Subcutaneous abdominal adipose tissue (tissue), 5 donors: Measurements from ENCODE around the gene NAPSA.
"Not testable (repeated sequence)": the region's sequence is repeated elsewhere in the genome, so short reads cannot be mapped to it uniquely, and the experiment has no call there.

Experiments used
- H3K27ac ChIP-seq: one replicate; pipeline ENCODE4 v1.7.0; 2013; ENCODE audit warnings: low read depth, mild to moderate bottlenecking, inconsistent platforms, low read length, moderate library complexity
- H3K27me3 ChIP-seq, 5 donors: one replicate each; pipeline ENCODE4 v1.7.0; 2013; ENCODE audit warnings: low read length in 5 of 5, inconsistent platforms in 1 of 5; ENCODE audit not compliant: control insufficient read depth in 5 of 5, insufficient read depth in 4 of 5
- H3K36me3 ChIP-seq, 5 donors: one replicate each; pipeline ENCODE4 v1.7.0; 2013; ENCODE audit warnings: low read length in 5 of 5; ENCODE audit not compliant: control insufficient read depth in 5 of 5, insufficient read depth in 5 of 5
- H3K4me1 ChIP-seq, 5 donors: one replicate each; pipeline ENCODE4 v1.7.0; 2013; ENCODE audit warnings: low read length in 5 of 5, mild to moderate bottlenecking in 3 of 5, moderate library complexity in 1 of 5; ENCODE audit not compliant: control insufficient read depth in 5 of 5, insufficient read depth in 5 of 5
- H3K4me3 ChIP-seq, 5 donors: one replicate each; pipeline ENCODE4 v1.7.0; 2013; ENCODE audit warnings: low read length in 5 of 5, low read depth in 1 of 5
- H3K9ac ChIP-seq, 5 donors: one replicate each; pipeline ENCODE4 v1.7.0; 2013; ENCODE audit warnings: low read length in 5 of 5, mild to moderate bottlenecking in 4 of 5, moderate library complexity in 3 of 5
- H3K9me3 ChIP-seq, 5 donors: one replicate each; pipeline ENCODE4 v1.7.0; 2013; ENCODE audit warnings: low read length in 5 of 5; ENCODE audit not compliant: control insufficient read depth in 5 of 5
- donor health status: healthy.
- donor health status: healthy.
- donor health status: healthy.
- donor health status: healthy.
- donor health status: healthy.

NAPSA gene

DNA sequence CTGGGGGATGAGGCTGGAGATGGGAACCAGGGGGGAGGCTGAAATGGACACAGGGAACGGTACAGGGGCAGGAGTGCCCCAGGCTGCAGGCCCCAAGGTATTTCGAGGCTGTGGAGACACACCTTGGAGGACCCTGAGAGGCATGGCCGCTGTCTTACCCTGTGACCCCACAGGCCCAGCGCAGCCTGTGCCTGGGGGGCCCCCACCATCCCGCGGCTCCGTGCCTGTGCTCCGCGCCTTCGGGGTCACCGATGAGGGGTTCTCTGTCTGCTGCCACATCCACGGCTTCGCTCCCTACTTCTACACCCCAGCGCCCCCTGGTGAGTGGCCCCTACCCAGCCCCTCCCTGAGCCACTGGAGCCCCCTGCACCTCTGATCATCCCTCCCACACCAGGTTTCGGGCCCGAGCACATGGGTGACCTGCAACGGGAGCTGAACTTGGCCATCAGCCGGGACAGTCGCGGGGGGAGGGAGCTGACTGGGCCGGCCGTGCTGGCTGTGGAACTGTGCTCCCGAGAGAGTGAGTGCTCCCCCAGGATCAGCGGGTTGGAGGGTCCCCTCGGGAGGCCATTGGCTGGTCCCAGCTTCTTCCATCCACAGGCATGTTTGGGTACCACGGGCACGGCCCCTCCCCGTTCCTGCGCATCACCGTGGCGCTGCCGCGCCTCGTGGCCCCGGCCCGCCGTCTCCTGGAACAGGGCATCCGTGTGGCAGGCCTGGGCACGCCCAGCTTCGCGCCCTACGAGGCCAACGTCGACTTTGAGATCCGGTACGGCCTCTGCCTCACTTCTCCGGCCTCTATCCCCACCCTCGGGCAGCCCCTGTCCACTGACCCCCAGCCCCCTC, 36.4 kb upstream of the NAPSA start:
- no peak overlapping the region for H3K4me3 ChIP-seq
- H3K4me1 ChIP-seq: no peaks in the 10 kb centered on the region
- H3K9ac ChIP-seq: no peak overlapping the region
- peaks cover 0 to 47% (median 23%) of the 10 kb centered on the region in 5 donors for H3K36me3 ChIP-seq
- H3K27me3 ChIP-seq: no peaks in the 10 kb centered on the region
- no peak overlapping the region for H3K27ac ChIP-seq
- no peaks in the 10 kb centered on the region for H3K9me3 ChIP-seq

DNA sequence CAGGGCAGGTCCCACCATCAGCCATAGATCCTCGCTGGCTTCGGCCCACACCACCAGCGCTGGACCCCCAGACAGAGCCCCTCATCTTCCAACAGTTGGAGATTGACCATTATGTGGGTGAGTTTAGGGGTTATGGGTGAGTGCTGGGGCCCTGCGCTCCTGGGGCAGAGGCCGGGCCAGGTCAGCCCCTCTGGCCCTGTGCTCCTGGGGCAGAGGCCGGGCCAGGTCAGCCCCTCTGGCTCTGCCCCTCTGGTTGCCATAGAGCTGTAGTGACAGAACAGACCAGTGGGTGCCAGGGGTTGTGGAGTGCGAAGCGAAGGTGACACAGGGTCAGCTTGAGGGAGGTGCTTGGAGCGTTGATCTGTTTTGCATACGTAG, 33.9 kb upstream of the NAPSA start:
- Histone ChIP-seq H3K27me3 (no peaks in the 10 kb centered on the region), H3K9me3 (no peaks in the 10 kb centered on the region), H3K4me1 (no peaks in the 10 kb centered on the region), H3K9ac (no peak overlapping the region), H3K27ac (no peak overlapping the region), H3K4me3 (no peak overlapping the region), H3K36me3 (peaks cover 0 to 37% (median 23%) of the 10 kb centered on the region in 5 donors)

DNA sequence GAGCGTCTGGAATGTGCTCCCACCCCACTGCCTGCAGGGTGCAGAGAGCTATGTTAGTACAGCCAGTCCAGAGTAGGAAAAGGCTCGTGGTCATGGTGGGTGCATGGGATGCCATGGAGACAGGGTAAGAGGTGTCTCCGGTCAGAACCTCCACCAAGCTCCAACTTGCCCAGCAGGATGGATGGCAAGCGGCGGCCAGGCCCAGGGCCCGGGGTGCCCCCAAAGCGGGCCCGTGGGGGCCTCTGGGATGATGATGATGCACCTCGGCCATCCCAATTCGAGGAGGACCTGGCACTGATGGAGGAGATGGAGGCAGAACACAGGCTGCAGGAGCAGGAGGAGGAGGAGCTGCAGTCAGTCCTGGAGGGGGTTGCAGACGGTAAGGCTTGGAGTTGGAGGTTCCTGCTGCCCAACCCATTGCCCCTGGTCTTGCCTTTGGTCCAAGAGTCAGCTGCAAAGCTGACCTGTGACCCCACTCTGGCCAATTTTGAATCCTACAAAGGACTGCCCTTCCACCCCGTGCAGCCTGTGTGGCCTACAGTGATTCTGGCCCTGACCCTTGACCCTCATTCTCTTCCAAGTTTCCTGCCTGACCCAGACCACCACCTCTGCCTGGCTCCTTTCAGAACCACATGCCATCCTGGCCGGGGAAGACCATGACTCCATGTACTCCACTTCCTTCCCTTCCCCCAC, 33.4 kb upstream of the NAPSA start:
- H3K4me1 ChIP-seq: no peaks in the 10 kb centered on the region
- no peak overlapping the region for H3K9ac ChIP-seq
- H3K4me3 ChIP-seq: no peak overlapping the region
- peaks cover 0 to 34% (median 20%) of the 10 kb centered on the region in 5 donors for H3K36me3 ChIP-seq
- no peak overlapping the region for H3K27ac ChIP-seq
- H3K27me3 ChIP-seq: no peaks in the 10 kb centered on the region
- H3K9me3 ChIP-seq: no peaks in the 10 kb centered on the region

DNA sequence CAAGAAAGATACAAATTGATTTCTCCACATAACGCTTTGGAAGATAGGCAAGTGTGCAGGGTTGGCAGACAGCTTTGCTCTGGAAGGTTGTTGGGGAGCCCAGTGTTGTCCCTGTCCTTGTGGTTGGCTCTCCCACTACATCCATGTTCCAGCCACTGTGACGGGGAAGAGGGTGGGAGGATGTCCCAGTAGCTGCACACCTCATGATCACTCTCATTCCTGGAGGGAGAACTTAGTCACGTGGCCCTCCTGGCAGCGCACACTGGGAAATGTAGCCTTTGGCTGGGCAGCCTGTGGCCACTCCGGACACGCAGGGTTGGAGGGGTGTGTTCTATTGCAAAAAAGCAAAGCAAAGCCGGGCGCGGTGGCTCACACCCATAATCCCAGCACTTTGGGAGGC, 28.6 kb upstream of the NAPSA start:
- H3K4me3 ChIP-seq: no peak overlapping the region
- H3K9ac ChIP-seq: no peak overlapping the region
- H3K27ac ChIP-seq: no peak overlapping the region
- no peaks in the 10 kb centered on the region for H3K27me3 ChIP-seq
- no peaks in the 10 kb centered on the region for H3K4me1 ChIP-seq
- no peaks in the 10 kb centered on the region for H3K9me3 ChIP-seq
- H3K36me3 ChIP-seq: peaks cover 0 to 5% (median 0%) of the 10 kb centered on the region in 5 donors

GRCh38 chr19:50393589-50393988, 28.1 kb upstream of the NAPSA start:
- Histone ChIP-seq H3K36me3 (peaks cover 0 to 2% (median 0%) of the 10 kb centered on the region in 5 donors), H3K4me3 (no peak overlapping the region), H3K27me3 (no peaks in the 10 kb centered on the region), H3K4me1 (no peaks in the 10 kb centered on the region), H3K9me3 (no peaks in the 10 kb centered on the region), H3K27ac (no peak overlapping the region), H3K9ac (no peak overlapping the region)

- no peak overlapping the region for H3K9ac ChIP-seq
- no peak overlapping the region for H3K27ac ChIP-seq
- H3K4me1 ChIP-seq: no peaks in the 10 kb centered on the region
- H3K4me3 ChIP-seq: no peak overlapping the region
- H3K36me3 ChIP-seq: peaks cover 0 to 3% (median 0%) of the 10 kb centered on the region in 5 donors
- H3K27me3 ChIP-seq: no peaks in the 10 kb centered on the region
- H3K9me3 ChIP-seq: no peaks in the 10 kb centered on the region
Observed at GRCh38 chr19:50392759-50393158, 27.3 kb upstream of the NAPSA start.

DNA sequence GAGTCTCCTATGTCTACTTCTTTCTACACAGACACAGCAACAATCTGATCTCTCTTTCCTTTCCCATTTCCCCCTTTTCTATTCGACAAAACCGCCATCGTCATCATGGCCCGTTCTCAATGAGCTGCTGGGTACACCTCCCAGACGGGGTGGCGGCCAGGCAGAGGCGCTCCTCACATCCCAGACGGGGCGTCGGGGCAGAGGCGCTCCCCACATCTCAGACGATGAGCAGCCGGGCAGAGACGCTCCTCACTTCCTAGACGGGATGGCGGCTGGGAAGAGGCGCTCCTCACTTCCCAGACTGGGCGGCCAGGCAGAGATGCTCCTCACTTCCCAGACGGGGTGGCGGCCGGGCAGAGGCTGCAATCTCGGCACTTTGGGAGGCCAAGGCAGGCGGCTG, 25.5 kb upstream of the NAPSA start:
- H3K9ac ChIP-seq, H3K9me3 ChIP-seq, H3K27ac ChIP-seq, H3K36me3 ChIP-seq, H3K27me3 ChIP-seq, H3K4me1 ChIP-seq, H3K4me3 ChIP-seq: not testable (repeated sequence)

DNA sequence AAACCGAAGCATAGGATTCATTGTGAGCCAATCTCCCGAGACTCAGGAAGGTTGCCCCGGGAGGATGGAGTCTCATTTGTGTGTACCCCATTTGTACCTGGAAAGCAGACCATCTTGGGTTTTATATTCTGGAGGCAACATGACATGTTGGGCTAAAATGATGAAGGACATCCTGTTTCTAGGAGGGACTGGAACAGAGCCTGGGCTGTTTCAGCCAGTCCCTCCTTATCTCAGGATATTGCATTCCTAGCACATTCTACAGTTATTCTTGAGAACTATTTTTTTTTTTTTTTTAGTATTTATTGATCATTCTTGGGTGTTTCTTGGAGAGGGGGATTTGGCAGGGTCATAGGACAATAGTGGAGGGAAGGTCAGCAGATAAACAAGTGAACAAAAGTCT, 24.9 kb upstream of the NAPSA start:
- not testable (repeated sequence) for H3K4me3 ChIP-seq, H3K9ac ChIP-seq, H3K27ac ChIP-seq, H3K27me3 ChIP-seq, H3K9me3 ChIP-seq, H3K36me3 ChIP-seq, H3K4me1 ChIP-seq

DNA sequence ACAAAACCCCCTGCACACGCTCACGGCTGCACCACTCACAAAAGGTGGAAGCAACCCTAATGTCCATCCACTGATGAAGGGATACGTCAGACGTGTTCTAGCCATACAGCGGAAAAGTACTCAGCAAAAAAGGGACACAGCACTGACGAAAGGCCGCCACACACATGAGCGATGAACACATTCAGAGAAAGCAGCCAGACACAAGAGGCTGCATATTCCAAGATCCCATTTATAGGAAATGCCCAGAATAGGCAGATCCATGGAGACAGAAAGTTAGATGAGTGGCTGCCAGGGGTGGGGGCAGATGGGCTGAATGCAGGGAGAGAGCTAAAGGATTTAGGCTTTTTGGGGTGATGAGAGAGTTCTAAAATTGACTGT, 22.4 kb upstream of the NAPSA start:
- Histone ChIP-seq H3K4me1 (peaks cover 6 to 28% (median 19%) of the 10 kb centered on the region in 5 donors), H3K9me3 (no peaks in the 10 kb centered on the region), H3K27ac (no peak overlapping the region), H3K36me3 (peaks cover 0 to 5% (median 0%) of the 10 kb centered on the region in 5 donors), H3K27me3 (no peaks in the 10 kb centered on the region), H3K9ac (no peak overlapping the region), H3K4me3 (peak overlapping the region in 2 of 5 donors; percentile 28 to 30)

DNA sequence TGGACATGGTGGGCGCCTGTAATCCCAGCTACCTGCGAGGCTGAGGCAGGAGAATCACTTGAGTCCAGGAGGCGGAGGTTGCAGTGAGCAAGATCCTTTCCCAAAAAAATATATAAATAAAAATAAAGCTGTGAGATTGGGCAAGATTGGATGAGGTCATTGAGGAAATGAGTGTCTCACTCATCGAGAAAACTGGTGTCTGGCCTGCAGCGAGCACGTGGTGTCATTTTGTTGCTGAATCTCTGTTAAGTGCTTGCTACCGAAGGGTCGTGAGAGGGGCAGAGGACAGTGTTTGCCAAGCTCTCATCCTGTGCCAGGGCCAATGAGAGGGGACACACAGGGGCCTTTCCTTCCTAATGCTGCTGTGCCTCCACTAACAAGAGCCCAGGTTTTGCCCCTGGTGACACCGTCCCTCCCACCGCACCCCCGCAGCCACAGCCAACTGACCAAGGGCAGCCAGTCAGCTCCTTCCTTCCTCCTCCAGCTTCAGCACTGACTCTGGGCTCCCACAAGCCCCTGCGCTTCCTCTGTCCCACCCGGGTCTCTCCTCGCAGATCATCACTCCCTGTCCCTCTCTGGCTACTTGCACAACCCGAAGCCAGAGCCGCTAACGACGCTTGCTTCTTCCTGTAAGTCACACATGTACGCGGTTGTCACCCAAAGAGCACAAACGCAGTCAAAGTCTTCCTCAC, 21.9 kb upstream of the NAPSA start:
- Histone ChIP-seq H3K4me1 (peaks cover 6 to 28% (median 19%) of the 10 kb centered on the region in 5 donors), H3K36me3 (peaks cover 0 to 9% (median 4%) of the 10 kb centered on the region in 5 donors), H3K4me3 (peak overlapping the region in 2 of 5 donors; percentile 28 to 30), H3K27me3 (no peaks in the 10 kb centered on the region), H3K27ac (no peak overlapping the region), H3K9ac (no peak overlapping the region), H3K9me3 (no peaks in the 10 kb centered on the region)
